HL-60 (cell line): ENCODE data around the gene SCN3B.

ENCODE experiments used
- DNase-seq, 2 experiments: peaks; one replicate each; pipeline ENCODE4 v3.0.0-alpha.2; 2010 to 2020; ENCODE audit warnings: low read depth in 1 of 2, low spot score in 1 of 2
- H3K27ac ChIP-seq: fragments of 250-450 bp; sonication (Bioruptor Pico); replicated peaks from 2 replicates; pipeline ENCODE4 v1.5.1; 2020; ENCODE audit warnings: mild to moderate bottlenecking, moderate library complexity
- H3K27me3 ChIP-seq: fragments of 250-450 bp; sonication (Bioruptor Pico); 2 replicates; pipeline ENCODE4 v1.5.1; 2021; ENCODE audit warnings: mild to moderate bottlenecking, moderate library complexity; ENCODE audit not compliant: insufficient read depth, poor library complexity, severe bottlenecking
- H3K4me3 ChIP-seq: replicated peaks from 2 replicates; pipeline ENCODE4 v1.5.1; 2011; ENCODE audit warnings: mild to moderate bottlenecking, control low read depth, low read length; ENCODE audit not compliant: insufficient read depth
- CTCF ChIP-seq: IDR thresholded peaks from one replicate; pipeline ENCODE4 v1.5.1; 2011; ENCODE audit warnings: low read length, control low read depth, inconsistent platforms; ENCODE audit not compliant: insufficient read depth
- GABPA ChIP-seq: IDR thresholded peaks from 2 replicates; pipeline ENCODE4 v1.6.1; 2012; ENCODE audit warnings: low read depth
- POLR2AphosphoS5 ChIP-seq: IDR thresholded peaks from 2 replicates; pipeline ENCODE4 v1.6.1; 2012; ENCODE audit warnings: low read depth
- SPI1 ChIP-seq: IDR thresholded peaks from 2 replicates; pipeline ENCODE4 v1.6.1; 2012; ENCODE audit warnings: low read depth, mild to moderate bottlenecking, borderline replicate concordance
- TF ChIP-seq, protein P1 (sequence below): IDR thresholded peaks from 2 replicates; pipeline ENCODE4 v1.6.1; 2012; ENCODE audit warnings: low read depth; ENCODE audit not compliant: insufficient replicate concordance

Gene SCN3B

GRCh38 chr11:123594921-123595320 is 59.5 kb downstream of the SCN3B start:
- TF ChIP-seq, protein P1, sequence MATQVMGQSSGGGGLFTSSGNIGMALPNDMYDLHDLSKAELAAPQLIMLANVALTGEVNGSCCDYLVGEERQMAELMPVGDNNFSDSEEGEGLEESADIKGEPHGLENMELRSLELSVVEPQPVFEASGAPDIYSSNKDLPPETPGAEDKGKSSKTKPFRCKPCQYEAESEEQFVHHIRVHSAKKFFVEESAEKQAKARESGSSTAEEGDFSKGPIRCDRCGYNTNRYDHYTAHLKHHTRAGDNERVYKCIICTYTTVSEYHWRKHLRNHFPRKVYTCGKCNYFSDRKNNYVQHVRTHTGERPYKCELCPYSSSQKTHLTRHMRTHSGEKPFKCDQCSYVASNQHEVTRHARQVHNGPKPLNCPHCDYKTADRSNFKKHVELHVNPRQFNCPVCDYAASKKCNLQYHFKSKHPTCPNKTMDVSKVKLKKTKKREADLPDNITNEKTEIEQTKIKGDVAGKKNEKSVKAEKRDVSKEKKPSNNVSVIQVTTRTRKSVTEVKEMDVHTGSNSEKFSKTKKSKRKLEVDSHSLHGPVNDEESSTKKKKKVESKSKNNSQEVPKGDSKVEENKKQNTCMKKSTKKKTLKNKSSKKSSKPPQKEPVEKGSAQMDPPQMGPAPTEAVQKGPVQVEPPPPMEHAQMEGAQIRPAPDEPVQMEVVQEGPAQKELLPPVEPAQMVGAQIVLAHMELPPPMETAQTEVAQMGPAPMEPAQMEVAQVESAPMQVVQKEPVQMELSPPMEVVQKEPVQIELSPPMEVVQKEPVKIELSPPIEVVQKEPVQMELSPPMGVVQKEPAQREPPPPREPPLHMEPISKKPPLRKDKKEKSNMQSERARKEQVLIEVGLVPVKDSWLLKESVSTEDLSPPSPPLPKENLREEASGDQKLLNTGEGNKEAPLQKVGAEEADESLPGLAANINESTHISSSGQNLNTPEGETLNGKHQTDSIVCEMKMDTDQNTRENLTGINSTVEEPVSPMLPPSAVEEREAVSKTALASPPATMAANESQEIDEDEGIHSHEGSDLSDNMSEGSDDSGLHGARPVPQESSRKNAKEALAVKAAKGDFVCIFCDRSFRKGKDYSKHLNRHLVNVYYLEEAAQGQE = no peak
- no peak for TF ChIP-seq POLR2AphosphoS5
- no peak overlapping the region for H3K4me3 ChIP-seq
- H3K27me3 ChIP-seq = no peaks in the 10 kb centered on the region
- no peak for DNase-seq
- no peak overlapping the region for H3K27ac ChIP-seq

GRCh38 chr11:123594188-123594901 is 60.1 kb downstream of the SCN3B start:
- H3K27ac ChIP-seq = no peak overlapping the region

DNA sequence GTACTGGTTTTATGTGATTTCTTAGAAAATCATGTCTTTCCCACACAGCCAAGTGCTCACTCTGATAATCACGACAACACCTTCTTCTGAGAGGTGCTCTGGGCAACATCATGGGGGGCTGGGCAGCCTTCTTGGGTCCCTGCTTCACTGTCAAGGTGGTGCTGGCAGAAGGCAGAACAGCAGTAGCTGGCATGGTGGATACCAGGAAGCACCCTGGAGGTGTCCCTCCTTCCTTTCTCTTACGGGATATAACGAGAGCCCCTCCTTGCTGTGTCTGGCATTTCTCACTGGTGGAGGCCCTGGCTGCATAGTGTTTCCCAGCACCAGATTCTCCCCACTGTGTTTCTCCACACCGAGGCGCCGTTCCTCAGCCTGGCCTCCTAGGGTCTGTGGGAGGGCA is 60.9 kb downstream of the SCN3B start:
- TF ChIP-seq CTCF = no peak
- no peak for TF ChIP-seq SPI1
- TF ChIP-seq, protein P1 = no peak
- TF ChIP-seq GABPA = no peak
- TF ChIP-seq POLR2AphosphoS5 = no peak
- no peak for DNase-seq
- Histone ChIP-seq H3K27ac (no peak overlapping the region), H3K27me3 (no peaks in the 10 kb centered on the region), H3K4me3 (no peak overlapping the region)

More at GRCh38 chr11:123594188-123594901, 60.1 kb downstream of the SCN3B start:
- Histone ChIP-seq H3K4me3 (no peak overlapping the region), H3K27me3 (no peaks in the 10 kb centered on the region)
- no peak for TF ChIP-seq POLR2AphosphoS5
- TF ChIP-seq GABPA = no peak
- no peak for TF ChIP-seq SPI1
- DNase-seq = no peak

GRCh38 chr11:123590296-123590912 is 64.0 kb downstream of the SCN3B start:
- no peak overlapping the region for H3K27ac ChIP-seq
- DNase-seq = no peak

More at GRCh38 chr11:123590296-123590912, 64.0 kb downstream of the SCN3B start:
- TF ChIP-seq, protein P1 = no peak
- no peak for TF ChIP-seq SPI1
- no peak for TF ChIP-seq GABPA
- no peak for TF ChIP-seq CTCF
- TF ChIP-seq POLR2AphosphoS5 = no peak
- no peak overlapping the region for H3K4me3 ChIP-seq
- H3K27me3 ChIP-seq = no peaks in the 10 kb centered on the region
